Progenitor cell of endocrine pancreas (in vitro differentiated cells): ENCODE measurements around the gene RNPS1. TPM values are rescaled to one million over a fixed set of nuclear protein-coding genes. Genes with fewer than 3 reads are reported as not detected.

Experiments used
- DNase-seq: peaks from one replicate; pipeline ENCODE4 v3.0.0; 2021; ENCODE audit warnings: low spot score; ENCODE audit not compliant: unreplicated experiment
- H3K27ac Mint-ChIP-seq: 2 replicates; pipeline ENCODE4 v1.8.0; 2021; ENCODE audit warnings: mild to moderate bottlenecking, moderate library complexity, mixed read lengths
- H3K27me3 Mint-ChIP-seq: 2 replicates; pipeline ENCODE4 v1.8.0; 2021; ENCODE audit warnings: mixed read lengths
- H3K36me3 Mint-ChIP-seq: 2 replicates; pipeline ENCODE4 v1.8.0; 2022; ENCODE audit warnings: mixed read lengths; ENCODE audit not compliant: insufficient read depth
- H3K4me1 Mint-ChIP-seq: 2 replicates; pipeline ENCODE4 v1.8.0; 2021; ENCODE audit warnings: low read depth, mixed read lengths
- H3K4me3 Mint-ChIP-seq: 2 replicates; pipeline ENCODE4 v1.8.0; 2021; ENCODE audit warnings: low read depth, mild to moderate bottlenecking, moderate library complexity, mixed read lengths
- H3K9me3 Mint-ChIP-seq: 2 replicates; pipeline ENCODE4 v1.8.0; 2021; ENCODE audit warnings: low read depth, mixed read lengths
- total RNA-seq: library from RNA; stranded (reverse); gene quantifications from 2 replicates; pipeline ENCODE4 v1.2.1, GENCODE V29; 2021
- TF ChIP-seq, protein P1 (sequence below): fragments of 200-600 bp; sonication (generic); IDR thresholded peaks from one replicate; pipeline ENCODE4 v1.5.0; 2021; ENCODE audit warnings: antibody characterized with exemption, mild to moderate bottlenecking; ENCODE audit not compliant: unreplicated experiment

Gene RNPS1
- total RNA-seq, 1 donor from 2014 or later = 237 TPM

DNA sequence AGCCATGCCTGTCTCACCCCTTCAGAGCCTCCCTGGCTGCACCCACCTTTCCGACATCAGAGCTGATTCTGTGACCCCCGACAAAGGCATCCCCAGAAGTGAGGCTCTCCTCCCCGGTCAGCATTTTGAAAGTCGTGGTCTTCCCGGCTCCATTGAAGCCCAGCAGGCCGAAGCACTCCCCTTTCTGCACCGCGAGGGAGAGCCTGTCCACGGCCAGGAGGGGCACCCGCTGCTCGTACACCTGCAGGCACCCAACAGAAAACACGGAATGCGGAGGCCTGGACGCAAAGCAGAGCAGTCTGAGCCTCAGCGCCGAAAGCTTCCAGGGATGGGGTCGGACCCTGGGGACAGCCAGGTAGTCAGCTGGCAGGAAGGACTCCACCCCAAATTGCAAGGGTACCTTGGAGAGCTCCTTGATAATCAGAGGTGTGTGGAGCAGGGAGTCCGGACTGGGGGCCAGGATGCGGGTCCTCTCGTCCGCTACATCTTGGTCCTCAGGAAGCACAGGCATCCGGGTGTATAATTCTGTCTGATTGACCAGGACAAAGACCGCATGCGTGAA is 13.1 kb upstream of the RNPS1 start:
- Mint-ChIP-seq H3K27me3 (peaks cover 8% of the 10 kb centered on the region), H3K9me3 (no peaks in the 10 kb centered on the region), H3K4me3 (no peak overlapping the region), H3K36me3 (no peaks in the 10 kb centered on the region), H3K27ac (no peak overlapping the region), H3K4me1 (no peaks in the 10 kb centered on the region)
- DNase-seq = no peak
- TF ChIP-seq, protein P1, sequence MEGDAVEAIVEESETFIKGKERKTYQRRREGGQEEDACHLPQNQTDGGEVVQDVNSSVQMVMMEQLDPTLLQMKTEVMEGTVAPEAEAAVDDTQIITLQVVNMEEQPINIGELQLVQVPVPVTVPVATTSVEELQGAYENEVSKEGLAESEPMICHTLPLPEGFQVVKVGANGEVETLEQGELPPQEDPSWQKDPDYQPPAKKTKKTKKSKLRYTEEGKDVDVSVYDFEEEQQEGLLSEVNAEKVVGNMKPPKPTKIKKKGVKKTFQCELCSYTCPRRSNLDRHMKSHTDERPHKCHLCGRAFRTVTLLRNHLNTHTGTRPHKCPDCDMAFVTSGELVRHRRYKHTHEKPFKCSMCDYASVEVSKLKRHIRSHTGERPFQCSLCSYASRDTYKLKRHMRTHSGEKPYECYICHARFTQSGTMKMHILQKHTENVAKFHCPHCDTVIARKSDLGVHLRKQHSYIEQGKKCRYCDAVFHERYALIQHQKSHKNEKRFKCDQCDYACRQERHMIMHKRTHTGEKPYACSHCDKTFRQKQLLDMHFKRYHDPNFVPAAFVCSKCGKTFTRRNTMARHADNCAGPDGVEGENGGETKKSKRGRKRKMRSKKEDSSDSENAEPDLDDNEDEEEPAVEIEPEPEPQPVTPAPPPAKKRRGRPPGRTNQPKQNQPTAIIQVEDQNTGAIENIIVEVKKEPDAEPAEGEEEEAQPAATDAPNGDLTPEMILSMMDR = no peak

DNA sequence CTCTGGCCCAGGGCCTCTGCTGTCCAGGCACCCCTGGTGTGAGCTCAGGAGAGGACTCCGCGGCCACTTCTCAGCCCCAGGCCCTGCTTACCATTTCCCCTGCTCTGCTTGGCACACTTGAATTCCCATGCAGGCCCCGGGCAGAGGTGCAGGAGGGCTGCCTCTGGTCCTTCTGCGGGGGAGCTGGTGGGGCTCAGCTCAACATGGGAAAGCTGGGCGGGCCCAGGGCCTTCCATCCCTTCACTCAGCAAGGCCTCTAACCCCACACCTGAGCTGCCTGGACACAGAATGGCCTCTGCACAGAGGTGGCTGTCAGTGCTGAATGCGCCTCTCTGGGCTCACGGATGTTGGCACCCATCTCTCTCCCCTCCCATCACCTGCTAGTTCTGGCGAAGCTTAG is 12.5 kb upstream of the RNPS1 start:
- Mint-ChIP-seq H3K27ac (no peak overlapping the region), H3K36me3 (no peaks in the 10 kb centered on the region), H3K9me3 (no peaks in the 10 kb centered on the region), H3K27me3 (peaks cover 8% of the 10 kb centered on the region), H3K4me1 (no peaks in the 10 kb centered on the region), H3K4me3 (no peak overlapping the region)
- DNase-seq = no peak
- TF ChIP-seq, protein P1 = no peak

DNA sequence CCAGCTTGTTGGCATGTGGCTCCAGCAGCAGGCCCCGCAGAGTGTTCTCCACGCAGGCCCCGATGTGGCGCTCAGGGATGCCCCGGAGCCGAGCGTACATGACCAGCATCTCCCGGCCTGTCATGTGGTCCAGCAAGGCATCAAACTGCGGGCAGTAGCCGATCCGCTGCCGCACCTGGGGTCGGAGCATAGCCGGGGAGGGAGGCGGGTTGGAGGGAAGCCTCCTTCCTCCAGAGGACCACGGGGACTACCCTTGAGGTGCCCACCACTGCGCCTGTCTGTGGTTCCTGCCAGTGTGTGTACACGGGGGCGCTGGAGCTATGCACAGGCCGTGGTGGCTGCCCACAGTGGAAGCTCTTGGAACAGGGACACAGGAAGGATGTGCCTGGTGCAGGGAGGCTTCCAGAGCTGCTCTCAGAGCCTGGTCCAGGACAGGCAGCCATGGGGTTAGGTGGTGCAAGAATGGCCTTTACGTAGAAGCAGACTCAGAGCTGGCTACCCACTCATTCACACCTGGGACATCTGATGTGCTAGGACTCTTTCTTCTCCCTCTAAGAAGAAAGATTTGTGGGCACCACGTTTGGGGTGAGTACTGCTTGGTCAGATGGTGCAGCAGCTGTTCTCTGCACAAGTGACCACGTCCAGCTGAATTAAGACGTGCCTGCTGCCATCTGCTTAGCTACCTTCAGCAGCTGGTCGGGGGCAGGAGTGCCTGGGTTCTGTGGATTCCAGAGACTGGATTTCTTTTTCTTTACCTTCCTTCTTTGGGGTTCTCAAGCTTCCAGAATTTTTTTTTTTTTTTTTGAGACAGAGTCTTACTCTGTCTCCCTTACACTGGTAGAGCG is 11.3 kb upstream of the RNPS1 start:
- Mint-ChIP-seq H3K27ac (no peak overlapping the region), H3K9me3 (no peaks in the 10 kb centered on the region), H3K4me3 (no peak overlapping the region), H3K36me3 (no peaks in the 10 kb centered on the region), H3K27me3 (peaks cover 8% of the 10 kb centered on the region), H3K4me1 (no peaks in the 10 kb centered on the region)
- DNase-seq = no peak
- TF ChIP-seq, protein P1 = no peak

DNA sequence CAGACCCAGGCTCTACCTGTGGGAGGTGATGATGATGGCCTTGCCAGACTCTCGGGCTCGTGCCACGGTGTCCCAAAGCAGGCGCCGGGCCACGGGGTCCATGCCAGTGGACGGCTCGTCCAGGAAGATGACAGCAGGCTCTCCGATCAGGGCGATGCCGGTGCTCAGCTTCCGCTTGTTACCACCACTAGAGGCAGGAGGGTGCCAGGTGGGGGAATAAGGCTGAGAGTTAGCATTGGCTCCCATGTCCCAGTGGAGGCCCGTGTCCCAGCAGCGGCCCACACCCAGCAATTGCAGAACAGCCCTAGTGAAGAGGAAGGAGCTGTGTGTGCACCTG is 10.3 kb upstream of the RNPS1 start:
- H3K27ac Mint-ChIP-seq = no peak overlapping the region
- H3K4me1 Mint-ChIP-seq = no peaks in the 10 kb centered on the region
- H3K9me3 Mint-ChIP-seq = no peaks in the 10 kb centered on the region
- no peak for DNase-seq
- H3K27me3 Mint-ChIP-seq = peaks cover 5% of the 10 kb centered on the region
- H3K4me3 Mint-ChIP-seq = no peak overlapping the region
- H3K36me3 Mint-ChIP-seq = no peaks in the 10 kb centered on the region
- TF ChIP-seq, protein P1 = peak; percentile 24

DNA sequence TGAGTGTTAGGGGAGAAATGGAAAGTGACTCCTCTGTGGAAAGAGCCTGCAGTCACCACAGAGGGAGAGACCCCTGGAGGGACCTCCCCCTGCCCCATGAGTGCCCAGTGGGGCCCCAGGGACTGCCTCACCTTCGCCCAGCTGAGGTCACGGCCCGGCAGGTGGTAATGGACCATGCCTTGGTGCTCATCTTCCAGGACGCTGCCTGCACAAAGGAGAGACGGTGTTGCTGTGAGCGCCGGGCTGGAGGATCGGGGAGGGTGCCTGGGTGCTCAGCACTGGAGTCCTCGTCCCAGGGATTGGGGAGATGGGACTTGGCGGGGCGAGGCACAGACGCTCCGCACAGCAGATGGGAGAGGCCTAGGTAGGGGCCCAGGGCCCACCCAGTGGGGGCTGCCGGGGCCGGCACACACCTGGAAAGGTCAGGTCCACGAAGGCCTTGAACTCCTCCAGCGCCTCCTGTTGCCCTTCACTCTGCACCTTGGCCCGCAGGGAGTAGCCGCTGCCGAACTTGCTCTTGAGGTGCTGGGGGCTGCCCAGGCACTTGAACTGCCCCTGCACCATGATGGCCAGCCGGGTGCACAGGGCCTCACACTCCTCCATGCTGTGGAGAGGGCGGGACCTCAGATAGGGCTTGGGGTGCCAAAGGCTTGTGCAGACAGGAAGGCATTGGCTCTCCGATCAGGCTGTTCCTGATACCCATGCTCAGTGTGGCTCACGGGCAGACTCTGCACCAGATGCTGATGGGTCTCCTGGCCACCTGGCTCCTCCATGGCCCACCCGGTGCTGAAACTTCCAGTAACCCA is 9.7 kb upstream of the RNPS1 start:
- TF ChIP-seq, protein P1 = no peak
- H3K9me3 Mint-ChIP-seq = no peaks in the 10 kb centered on the region
- peaks cover 5% of the 10 kb centered on the region for H3K27me3 Mint-ChIP-seq
- no peak overlapping the region for H3K4me3 Mint-ChIP-seq
- DNase-seq = no peak
- H3K27ac Mint-ChIP-seq = no peak overlapping the region
- H3K4me1 Mint-ChIP-seq = no peaks in the 10 kb centered on the region
- H3K36me3 Mint-ChIP-seq = no peaks in the 10 kb centered on the region
